Measurements from ENCODE around the gene KRT6B. TPM values are rescaled to one million over a fixed set of nuclear protein-coding genes. Genes with fewer than 3 reads are reported as not detected.
"Not testable (repeated sequence)": the region's sequence is repeated elsewhere in the genome, so short reads cannot be mapped to it uniquely, and the experiment has no call there.

Gene KRT6B
- total RNA-seq, 1 experiment from 2014 or later, result not detected

- H3K4me3 ChIP-seq (ENCODE audit: insufficient read depth, low read depth, low read length), result no peak overlapping the region
- no peaks in the 10 kb centered on the region for H3K36me3 ChIP-seq (replicated peaks; ENCODE audit: control insufficient read depth, insufficient read depth, low read length)
- no peak for DNase-seq
- H3K27me3 ChIP-seq (ENCODE audit: control insufficient read depth, insufficient read depth, low read length), result no peaks in the 10 kb centered on the region
Observed at GRCh38 chr12:52418576-52419110, 33.3 kb downstream of the KRT6B start.

GRCh38 chr12:52417740-52418139, 34.2 kb downstream of the KRT6B start:
- Histone ChIP-seq H3K27me3 (ENCODE audit: control insufficient read depth, insufficient read depth, low read length) (no peaks in the 10 kb centered on the region), H3K36me3 (replicated peaks; ENCODE audit: control insufficient read depth, insufficient read depth, low read length) (no peaks in the 10 kb centered on the region), H3K4me3 (ENCODE audit: insufficient read depth, low read depth, low read length) (no peak overlapping the region)
- no peak for DNase-seq

GRCh38 chr12:52416795-52417194, 35.2 kb downstream of the KRT6B start:
- no peaks in the 10 kb centered on the region for H3K27me3 ChIP-seq (ENCODE audit: control insufficient read depth, insufficient read depth, low read length)
- H3K4me3 ChIP-seq (ENCODE audit: insufficient read depth, low read depth, low read length), result no peak overlapping the region
- DNase-seq, result no peak
- H3K36me3 ChIP-seq (replicated peaks; ENCODE audit: control insufficient read depth, insufficient read depth, low read length), result no peaks in the 10 kb centered on the region

GRCh38 chr12:52415870-52416750, 35.8 kb downstream of the KRT6B start:
- Histone ChIP-seq H3K27me3 (ENCODE audit: control insufficient read depth, insufficient read depth, low read length) (no peaks in the 10 kb centered on the region), H3K36me3 (replicated peaks; ENCODE audit: control insufficient read depth, insufficient read depth, low read length) (no peaks in the 10 kb centered on the region), H3K4me3 (ENCODE audit: insufficient read depth, low read depth, low read length) (no peak overlapping the region)
- DNase-seq, result no peak

- Histone ChIP-seq H3K27me3 (ENCODE audit: control insufficient read depth, insufficient read depth, low read length) (no peaks in the 10 kb centered on the region), H3K4me3 (ENCODE audit: insufficient read depth, low read depth, low read length) (no peak overlapping the region), H3K36me3 (replicated peaks; ENCODE audit: control insufficient read depth, insufficient read depth, low read length) (no peaks in the 10 kb centered on the region)
- DNase-seq, result no peak
Observed at GRCh38 chr12:52414936-52415335, 37.0 kb downstream of the KRT6B start.

- Histone ChIP-seq H3K36me3 (replicated peaks; ENCODE audit: control insufficient read depth, insufficient read depth, low read length) (no peaks in the 10 kb centered on the region), H3K27me3 (ENCODE audit: control insufficient read depth, insufficient read depth, low read length) (no peaks in the 10 kb centered on the region), H3K4me3 (ENCODE audit: insufficient read depth, low read depth, low read length) (no peak overlapping the region)
- DNase-seq, result peak; percentile 83
Observed at GRCh38 chr12:52413782-52414345, 38.1 kb downstream of the KRT6B start.

GRCh38 chr12:52413202-52413601, 38.7 kb downstream of the KRT6B start:
- H3K27me3 ChIP-seq (ENCODE audit: control insufficient read depth, insufficient read depth, low read length), result no peaks in the 10 kb centered on the region
- no peak for DNase-seq
- H3K36me3 ChIP-seq (replicated peaks; ENCODE audit: control insufficient read depth, insufficient read depth, low read length), result no peaks in the 10 kb centered on the region
- no peak overlapping the region for H3K4me3 ChIP-seq (ENCODE audit: insufficient read depth, low read depth, low read length)

GRCh38 chr12:52411815-52412214, 40.1 kb downstream of the KRT6B start:
- H3K4me3 ChIP-seq (ENCODE audit: insufficient read depth, low read depth, low read length), result no peak overlapping the region
- no peaks in the 10 kb centered on the region for H3K36me3 ChIP-seq (replicated peaks; ENCODE audit: control insufficient read depth, insufficient read depth, low read length)
- DNase-seq, result no peak
- H3K27me3 ChIP-seq (ENCODE audit: control insufficient read depth, insufficient read depth, low read length), result no peaks in the 10 kb centered on the region

- H3K4me3 ChIP-seq (ENCODE audit: insufficient read depth, low read depth, low read length); DNase-seq; H3K36me3 ChIP-seq (replicated peaks; ENCODE audit: control insufficient read depth, insufficient read depth, low read length); H3K27me3 ChIP-seq (ENCODE audit: control insufficient read depth, insufficient read depth, low read length): not testable (repeated sequence)
Observed at GRCh38 chr12:52410589-52411248, 41.2 kb downstream of the KRT6B start.

GRCh38 chr12:52407918-52408317, 44.0 kb downstream of the KRT6B start:
- no peaks in the 10 kb centered on the region for H3K27me3 ChIP-seq (ENCODE audit: control insufficient read depth, insufficient read depth, low read length)
- H3K4me3 ChIP-seq (ENCODE audit: insufficient read depth, low read depth, low read length), result no peak overlapping the region
- no peaks in the 10 kb centered on the region for H3K36me3 ChIP-seq (replicated peaks; ENCODE audit: control insufficient read depth, insufficient read depth, low read length)
- peak; percentile 59 for DNase-seq

- Histone ChIP-seq H3K4me3 (ENCODE audit: insufficient read depth, low read depth, low read length) (no peak within 1 kb of the TSS), H3K27me3 (ENCODE audit: control insufficient read depth, insufficient read depth, low read length) (no peaks in the 10 kb centered on the region), H3K36me3 (replicated peaks; ENCODE audit: control insufficient read depth, insufficient read depth, low read length) (no peaks in the 10 kb centered on the region)
- DNase-seq, result no peak
Observed at GRCh38 chr12:52405922-52406385, 46.0 kb downstream of the KRT6B start, which contains the start of gene KRT82. Gene KRT82, minus strand, starts transcription at chr12:52406335. Its CDS starts 58 bp downstream, at chr12:52406277.

- Histone ChIP-seq H3K36me3 (replicated peaks; ENCODE audit: control insufficient read depth, insufficient read depth, low read length) (no peaks in the 10 kb centered on the region), H3K4me3 (ENCODE audit: insufficient read depth, low read depth, low read length) (no peak overlapping the region), H3K27me3 (ENCODE audit: control insufficient read depth, insufficient read depth, low read length) (no peaks in the 10 kb centered on the region)
- DNase-seq, result no peak
Observed at GRCh38 chr12:52404951-52405350, 47.0 kb downstream of the KRT6B start.

- DNase-seq, result no peak
- Histone ChIP-seq H3K27me3 (ENCODE audit: control insufficient read depth, insufficient read depth, low read length) (no peaks in the 10 kb centered on the region), H3K4me3 (ENCODE audit: insufficient read depth, low read depth, low read length) (no peak overlapping the region), H3K36me3 (replicated peaks; ENCODE audit: control insufficient read depth, insufficient read depth, low read length) (no peaks in the 10 kb centered on the region)
Observed at GRCh38 chr12:52403561-52403960, 48.4 kb downstream of the KRT6B start.

- no peak overlapping the region for H3K4me3 ChIP-seq (ENCODE audit: insufficient read depth, low read depth, low read length)
- H3K36me3 ChIP-seq (replicated peaks; ENCODE audit: control insufficient read depth, insufficient read depth, low read length), result no peaks in the 10 kb centered on the region
- peak; percentile 71 for DNase-seq
- H3K27me3 ChIP-seq (ENCODE audit: control insufficient read depth, insufficient read depth, low read length), result no peaks in the 10 kb centered on the region
Observed at GRCh38 chr12:52402873-52403540, 48.9 kb downstream of the KRT6B start.

Measured in H7 (cell line).